Lung (tissue), 13 donors: ENCODE measurements around the gene APOBEC3G. TPM values are rescaled to one million over a fixed set of nuclear protein-coding genes. Genes with fewer than 3 reads are reported as not detected.

Experiments used
- ATAC-seq: fragments of 200-7000 bp; cut with Tn5 transposase; one replicate; pipeline ENCODE4 v1.9.1; 2020; ENCODE audit warnings: moderate number of reproducible peaks; ENCODE audit not compliant: insufficient read depth, low FRiP score
- DNase-seq, 3 donors: peaks; one replicate each; pipeline ENCODE4 v3.0.0-alpha.2; 2013 to 2017
- H3K27ac ChIP-seq, 2 donors: one replicate each; pipeline ENCODE4 v1.5.1; 2013; ENCODE audit warnings: mild to moderate bottlenecking in 2 of 2, moderate library complexity in 2 of 2, control low read depth in 1 of 2, inconsistent platforms in 1 of 2, low read depth in 1 of 2, low read length in 1 of 2
- H3K27me3 ChIP-seq, 3 donors: one replicate each; pipeline ENCODE4 v1.5.1; 2013; ENCODE audit warnings: low read length in 2 of 3; ENCODE audit not compliant: control insufficient read depth in 3 of 3, insufficient read depth in 3 of 3
- H3K36me3 ChIP-seq, 4 donors: one replicate each; pipeline ENCODE4 v1.5.1; 2013; ENCODE audit warnings: low read length in 4 of 4, mild to moderate bottlenecking in 1 of 4, moderate library complexity in 1 of 4; ENCODE audit not compliant: control insufficient read depth in 4 of 4, insufficient read depth in 4 of 4
- H3K4me1 ChIP-seq, 5 donors: one replicate each; pipeline ENCODE4 v1.5.1; 2013; ENCODE audit warnings: low read length in 5 of 5, mild to moderate bottlenecking in 2 of 5, moderate library complexity in 1 of 5; ENCODE audit not compliant: control insufficient read depth in 5 of 5, insufficient read depth in 5 of 5
- H3K4me3 ChIP-seq: one replicate; pipeline ENCODE4 v1.5.1; 2013; ENCODE audit warnings: mild to moderate bottlenecking, control low read depth, moderate library complexity
- H3K9ac ChIP-seq, 2 donors: one replicate each; pipeline ENCODE4 v1.5.1; 2013; ENCODE audit warnings: low read length in 2 of 2, control low read depth in 1 of 2; ENCODE audit not compliant: insufficient read depth in 1 of 2
- H3K9me3 ChIP-seq, 4 donors: one replicate each; pipeline ENCODE4 v1.5.1; 2013; ENCODE audit warnings: low read length in 3 of 4, mild to moderate bottlenecking in 1 of 4, moderate library complexity in 1 of 4; ENCODE audit not compliant: control insufficient read depth in 4 of 4, insufficient read depth in 3 of 4
- CTCF ChIP-seq: IDR thresholded peaks from 2 replicates; pipeline ENCODE4 v1.5.1; 2012; ENCODE audit warnings: mild to moderate bottlenecking; ENCODE audit errors: control extremely low read depth, extremely low read depth
- WGBS, 2 donors: extraction: QIAGEN DNeasy Blood & Tissue Kit; methylation state at CpG; one replicate each; pipeline ENCODE4 v1.1.7; 2013; 5-methylcytosine and 5-hydroxymethylcytosine counted together
- polyA plus RNA-seq, 2 donors: library from polyadenylated mRNA; stranded (reverse); fragments of 200-250 nt; gene quantifications; one replicate each; pipeline ENCODE4 v1.2.1, GENCODE V29; 2013
- small RNA-seq: library from RNA; depleted of rRNA; stranded (forward); fragments of <200 nt; gene quantifications from one replicate; pipeline ENCODE3, GENCODE V24; 2014; ENCODE audit warnings: low replicate concordance
- total RNA-seq, 2 donors: library from RNA; depleted of rRNA in 1 of 2; stranded (reverse); fragments of >200 nt in 1 of 2; gene quantifications; one replicate each; pipeline ENCODE4 v1.2.1, GENCODE V29; 2014 to 2021
- donor health status: control.
- donor health status: control.
- donor health status: Bipolar disorder and iron deficiency.
- donor health status: healthy.
- donor health status: DM: yes; HTN: yes; CAD: no.

APOBEC3G gene
- total and polyA plus RNA-seq, 4 donors, result 6.5 to 15.5 (median 14.0) TPM

GRCh38 chr22:39135092-39135896 is 58.2 kb downstream of the APOBEC3G start:
- no peak overlapping the region for H3K9ac ChIP-seq
- WGBS, 2 donors, result 60 to 62% methylated on average over 15 of the region's 15 CpGs
- H3K4me1 ChIP-seq, result peaks cover 0 to 8% (median 0%) of the 10 kb centered on the region in 5 donors
- no peaks in the 10 kb centered on the region for H3K27me3 ChIP-seq
- ATAC-seq, result no peak
- no peaks in the 10 kb centered on the region for H3K9me3 ChIP-seq
- H3K27ac ChIP-seq, result no peak overlapping the region
- H3K4me3 ChIP-seq, result no peak overlapping the region
- DNase-seq, result peak; percentile 45 to 67 (median 60)
- peaks cover 0 to 23% (median 0%) of the 10 kb centered on the region in 4 donors for H3K36me3 ChIP-seq
- no peak for TF ChIP-seq CTCF

GRCh38 chr22:39136317-39136716 is 59.2 kb downstream of the APOBEC3G start:
- H3K4me1 ChIP-seq, result peaks cover 0 to 2% (median 0%) of the 10 kb centered on the region in 5 donors
- no peak for TF ChIP-seq CTCF
- H3K9me3 ChIP-seq, result no peaks in the 10 kb centered on the region
- no peak for DNase-seq
- H3K9ac ChIP-seq, result no peak overlapping the region
- peaks cover 0 to 26% (median 0%) of the 10 kb centered on the region in 4 donors for H3K36me3 ChIP-seq
- H3K27ac ChIP-seq, result no peak overlapping the region
- H3K4me3 ChIP-seq, result no peak overlapping the region
- 94 to 95% methylated on average over 8 of the region's 8 CpGs for WGBS, 2 donors
- H3K27me3 ChIP-seq, result no peaks in the 10 kb centered on the region
- no peak for ATAC-seq

Small RNAs within 50 kb of the gene (small RNA-seq; reads per million reads assigned to genes)
- gene AL022318.2, result not detected
- not detected for gene COX5BP7

Other genes with a start within 250 kb of the APOBEC3G start
- 1 to 10 TPM; 4.2 to 5.8 TPM for gene NPTXR, start 233.2 kb upstream of the APOBEC3G start, total RNA-seq
- gene NPTXR, start 233.2 kb upstream of the APOBEC3G start, polyA plus RNA-seq, result 1 to 10 TPM in 1 of 2 donors, under 1 TPM in 1; 0.98 to 1.5 TPM
- 10 to 100 TPM; 14.6 to 79.2 TPM for gene CBX6, start 205.1 kb upstream of the APOBEC3G start, total RNA-seq
- gene CBX6, start 205.1 kb upstream of the APOBEC3G start, polyA plus RNA-seq, result 10 to 100 TPM; 18.8 to 27.9 TPM
- gene APOBEC3A, start 119.7 kb upstream of the APOBEC3G start, total RNA-seq, result 10 to 100 TPM in 1 of 2 donors, 1 to 10 TPM in 1; 6.2 to 12.0 TPM
- gene APOBEC3A, start 119.7 kb upstream of the APOBEC3G start, polyA plus RNA-seq, result 10 to 100 TPM in 1 of 2 donors, 1 to 10 TPM in 1; 1.1 to 68.3 TPM
- gene APOBEC3B, start 94.9 kb upstream of the APOBEC3G start, total RNA-seq, result 1 to 10 TPM; 1.0 to 4.5 TPM
- 1 to 10 TPM; 2.7 to 4.4 TPM for gene APOBEC3B, start 94.9 kb upstream of the APOBEC3G start, polyA plus RNA-seq
- gene APOBEC3C, start 63.0 kb upstream of the APOBEC3G start, total RNA-seq, result 10 to 100 TPM; 11.1 to 21.7 TPM
- 10 to 100 TPM; 12.0 to 15.3 TPM for gene APOBEC3C, start 63.0 kb upstream of the APOBEC3G start, polyA plus RNA-seq
- 1 to 10 TPM; 2.5 to 2.6 TPM for gene APOBEC3D, start 56.1 kb upstream of the APOBEC3G start, total RNA-seq
- 1 to 10 TPM; 1.4 to 1.7 TPM for gene APOBEC3D, start 56.1 kb upstream of the APOBEC3G start, polyA plus RNA-seq
- 10 to 100 TPM in 1 of 2 donors, 1 to 10 TPM in 1; 7.7 to 12.1 TPM for gene APOBEC3F, start 36.4 kb upstream of the APOBEC3G start, total RNA-seq
- 1 to 10 TPM; 3.6 to 4.3 TPM for gene APOBEC3F, start 36.4 kb upstream of the APOBEC3G start, polyA plus RNA-seq
- not detected for gene APOBEC3H, start 20.0 kb downstream of the APOBEC3G start, total RNA-seq
- gene APOBEC3H, start 20.0 kb downstream of the APOBEC3G start, polyA plus RNA-seq, result 1 to 10 TPM in 1 of 2 donors, under 1 TPM in 1; 0.57 to 1.2 TPM
- 10 to 100 TPM; 18.1 to 22.9 TPM for gene CBX7, start 75.4 kb downstream of the APOBEC3G start, total RNA-seq
- 10 to 100 TPM; 18.9 to 27.8 TPM for gene CBX7, start 75.4 kb downstream of the APOBEC3G start, polyA plus RNA-seq
- gene PDGFB, start 167.7 kb downstream of the APOBEC3G start, total RNA-seq, result 10 to 100 TPM; 19.7 to 39.4 TPM
- 10 to 100 TPM in 1 of 2 donors, 1 to 10 TPM in 1; 9.8 to 56.7 TPM for gene PDGFB, start 167.7 kb downstream of the APOBEC3G start, polyA plus RNA-seq
- 1,000 to 10,000 TPM; 1,521 to 1,689 TPM for gene RPL3, start 242.3 kb downstream of the APOBEC3G start, total RNA-seq
- 1,000 to 10,000 TPM; 2,233 to 2,749 TPM for gene RPL3, start 242.3 kb downstream of the APOBEC3G start, polyA plus RNA-seq